GM21619 (cell line): ENCODE data around the gene RAD54L.
"Not testable (repeated sequence)": the region's sequence is repeated elsewhere in the genome, so short reads cannot be mapped to it uniquely, and the experiment has no call there.

Experiments used
- ATAC-seq: cut with Tn5 transposase; IDR thresholded peaks from one replicate; pipeline ENCODE4 v1.9.1; 2021; ENCODE audit not compliant: unreplicated experiment

RAD54L gene

GRCh38 chr1:46238865-46239264, 8.7 kb upstream of the RAD54L start:
- ATAC-seq = not testable (repeated sequence)

- not testable (repeated sequence) for ATAC-seq
Measured at GRCh38 chr1:46241733-46242132, 5.8 kb upstream of the RAD54L start.

GRCh38 chr1:46242918-46243317, 4.6 kb upstream of the RAD54L start:
- no peak for ATAC-seq

GRCh38 chr1:46243831-46244230, 3.7 kb upstream of the RAD54L start:
- ATAC-seq = not testable (repeated sequence)

GRCh38 chr1:46244656-46245371, 2.7 kb upstream of the RAD54L start:
- ATAC-seq = no peak

GRCh38 chr1:46246136-46246535, 1.4 kb upstream of the RAD54L start:
- ATAC-seq = not testable (repeated sequence)

GRCh38 chr1:46246548-46247435, 771 bp upstream of the RAD54L start:
- peak; percentile 52 for ATAC-seq

- ATAC-seq = no peak
Measured at GRCh38 chr1:46248122-46248920, 758 bp downstream of the RAD54L start.

- ATAC-seq = no peak
Measured at GRCh38 chr1:46254668-46255067, 7.1 kb downstream of the RAD54L start.

- no peak for ATAC-seq
Measured at GRCh38 chr1:46256523-46256922, 9.0 kb downstream of the RAD54L start.

GRCh38 chr1:46262508-46262907, 14.9 kb downstream of the RAD54L start:
- no peak for ATAC-seq

GRCh38 chr1:46263146-46263545, 15.6 kb downstream of the RAD54L start:
- no peak for ATAC-seq

- ATAC-seq = no peak
Measured at GRCh38 chr1:46268578-46268977, 21.0 kb downstream of the RAD54L start.

- ATAC-seq = no peak
Measured at GRCh38 chr1:46274225-46275029, 26.9 kb downstream of the RAD54L start.

- no peak for ATAC-seq
Measured at GRCh38 chr1:46275030-46275337, 27.4 kb downstream of the RAD54L start.

- no peak for ATAC-seq
Measured at GRCh38 chr1:46277658-46278373, 30.3 kb downstream of the RAD54L start.

- ATAC-seq = no peak
Measured at GRCh38 chr1:46278807-46279206, 31.2 kb downstream of the RAD54L start.

- ATAC-seq = no peak
Measured at GRCh38 chr1:46280092-46280491, 32.5 kb downstream of the RAD54L start.

- ATAC-seq = no peak
Measured at GRCh38 chr1:46281021-46281420, 33.5 kb downstream of the RAD54L start.

- no peak for ATAC-seq
Measured at GRCh38 chr1:46284058-46284457, 36.5 kb downstream of the RAD54L start.
